ENCODE measurements around the gene OR4K14. TPM values are rescaled to one million over a fixed set of nuclear protein-coding genes. Genes with fewer than 3 reads are reported as not detected.

OR4K14 gene
- total RNA-seq, 1 experiment from 2014 or later, result not detected

DNA sequence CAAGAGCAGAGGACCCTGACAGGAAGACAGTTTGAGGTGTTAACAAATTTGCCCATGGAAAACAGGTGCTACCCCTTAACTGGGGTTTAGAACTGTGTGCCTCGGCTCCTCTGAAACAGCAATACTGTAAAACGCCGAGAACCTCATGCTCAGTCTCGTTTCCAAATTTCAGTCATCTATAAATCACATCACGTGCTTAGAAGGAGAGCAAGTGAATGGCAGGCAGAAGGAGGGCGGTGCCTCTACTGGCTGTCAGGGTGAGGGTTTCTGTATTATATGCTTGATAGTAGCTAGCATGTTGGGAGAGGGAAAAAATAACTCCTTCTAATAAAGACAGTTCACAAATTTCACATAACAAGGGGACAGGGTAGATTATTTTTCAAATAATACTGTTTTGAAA, 12.0 kb upstream of the OR4K14 start:
- H3K36me3 ChIP-seq (ENCODE audit: low read depth, low read length), result no peaks in the 10 kb centered on the region
- H4K20me1 ChIP-seq (ENCODE audit: low read length), result no peaks in the 10 kb centered on the region
- H3K27me3 ChIP-seq (ENCODE audit: low read length), result peaks cover 10% of the 10 kb centered on the region; the same call in 1 of the 2 replicates
- H3K27ac ChIP-seq (ENCODE audit: low read length), result no peak overlapping the region
- H3K9me2 ChIP-seq (replicated peaks; ENCODE audit: low read length), result no peaks in the 10 kb centered on the region
- H3K79me2 ChIP-seq (ENCODE audit: low read length), result no peaks in the 10 kb centered on the region
- TF ChIP-seq EZH2 (IDR thresholded peaks at IDR 0.05; ENCODE audit: low read length, unreplicated experiment) (no peak), EZH2phosphoT487 (IDR thresholded peaks at IDR 0.05; ENCODE audit: borderline replicate concordance, low read length) (no peak), CTCF (conservative IDR thresholded peaks at IDR 0.05; ENCODE audit: low read depth, low read length) (no peak)
- no peak overlapping the region for H3K9ac ChIP-seq (ENCODE audit: low read length)
- ATAC-seq (no peak), DNase-seq (no peak)
- H3F3A ChIP-seq (ENCODE audit: low read length, unreplicated experiment), result no peaks in the 10 kb centered on the region
- intact Hi-C loops (cut with micrococcal nuclease), result no loop called here
- no peak overlapping the region for H3K4me3 ChIP-seq (ENCODE audit: low read length)
- no peaks in the 10 kb centered on the region for H3K9me3 ChIP-seq (ENCODE audit: low read length)
- ChIA-PET CTCF (no interaction called here), POLR2A (ENCODE audit: unreplicated experiment) (no interaction called here)
- H2AFZ ChIP-seq (ENCODE audit: low read length), result no peak overlapping the region
- no TSS peak for BruUV-seq (replicated peaks)
- H3K4me1 ChIP-seq (ENCODE audit: insufficient read depth, low read length), result no peaks in the 10 kb centered on the region
- H3K4me2 ChIP-seq (ENCODE audit: low read length), result no peak overlapping the region

GRCh38 chr14:20008156-20008555, 11.0 kb downstream of the OR4K14 start:
- H3K79me2 ChIP-seq (ENCODE audit: low read length), result no peaks in the 10 kb centered on the region
- no TSS peak for BruUV-seq (replicated peaks)
- H3K27me3 ChIP-seq (ENCODE audit: low read length), result peaks cover 10% of the 10 kb centered on the region; the same call in 1 of the 2 replicates
- H3K9me2 ChIP-seq (replicated peaks; ENCODE audit: low read length), result no peaks in the 10 kb centered on the region
- CTCF ChIA-PET, result no interaction called here
- H4K20me1 ChIP-seq (ENCODE audit: low read length), result no peaks in the 10 kb centered on the region
- no peak for ATAC-seq
- H3K9ac ChIP-seq (ENCODE audit: low read length), result no peak overlapping the region
- POLR2A ChIA-PET (ENCODE audit: unreplicated experiment), result no interaction called here
- H3K9me3 ChIP-seq (ENCODE audit: low read length), result no peaks in the 10 kb centered on the region
- no peak overlapping the region for H2AFZ ChIP-seq (ENCODE audit: low read length)
- no peak for DNase-seq
- no peaks in the 10 kb centered on the region for H3K36me3 ChIP-seq (ENCODE audit: low read depth, low read length)
- H3K4me1 ChIP-seq (ENCODE audit: insufficient read depth, low read length), result no peaks in the 10 kb centered on the region
- no peak overlapping the region for H3K4me2 ChIP-seq (ENCODE audit: low read length)
- TF ChIP-seq EZH2 (IDR thresholded peaks at IDR 0.05; ENCODE audit: low read length, unreplicated experiment), result no peak
- no peak for TF ChIP-seq EZH2phosphoT487 (IDR thresholded peaks at IDR 0.05; ENCODE audit: borderline replicate concordance, low read length)
- no peak for TF ChIP-seq CTCF (conservative IDR thresholded peaks at IDR 0.05; ENCODE audit: low read depth, low read length)
- intact Hi-C loops (cut with micrococcal nuclease), result no loop called here
- H3K27ac ChIP-seq (ENCODE audit: low read length), result no peak overlapping the region
- no peaks in the 10 kb centered on the region for H3F3A ChIP-seq (ENCODE audit: low read length, unreplicated experiment)
- H3K4me3 ChIP-seq (ENCODE audit: low read length), result no peak overlapping the region

- no peak overlapping the region for H3K9ac ChIP-seq (ENCODE audit: low read length)
- no peak overlapping the region for H3K4me2 ChIP-seq (ENCODE audit: low read length)
- no peaks in the 10 kb centered on the region for H4K20me1 ChIP-seq (ENCODE audit: low read length)
- H3K4me1 ChIP-seq (ENCODE audit: insufficient read depth, low read length), result no peaks in the 10 kb centered on the region
- H3F3A ChIP-seq (ENCODE audit: low read length, unreplicated experiment), result no peaks in the 10 kb centered on the region
- no peak overlapping the region for H3K27ac ChIP-seq (ENCODE audit: low read length)
- H3K9me3 ChIP-seq (ENCODE audit: low read length), result no peaks in the 10 kb centered on the region
- ChIA-PET CTCF (no interaction called here), POLR2A (ENCODE audit: unreplicated experiment) (no interaction called here)
- DNase-seq (no peak), ATAC-seq (no peak)
- BruUV-seq (replicated peaks), result no TSS peak
- H3K9me2 ChIP-seq (replicated peaks; ENCODE audit: low read length), result no peaks in the 10 kb centered on the region
- H3K4me3 ChIP-seq (ENCODE audit: low read length), result no peak overlapping the region
- H3K79me2 ChIP-seq (ENCODE audit: low read length), result no peaks in the 10 kb centered on the region
- TF ChIP-seq EZH2 (IDR thresholded peaks at IDR 0.05; ENCODE audit: low read length, unreplicated experiment), result no peak
- no peak for TF ChIP-seq EZH2phosphoT487 (IDR thresholded peaks at IDR 0.05; ENCODE audit: borderline replicate concordance, low read length)
- TF ChIP-seq CTCF (conservative IDR thresholded peaks at IDR 0.05; ENCODE audit: low read depth, low read length), result no peak
- no peaks in the 10 kb centered on the region for H3K36me3 ChIP-seq (ENCODE audit: low read depth, low read length)
- no peak overlapping the region for H2AFZ ChIP-seq (ENCODE audit: low read length)
- intact Hi-C loops (cut with micrococcal nuclease), result no loop called here
- no peaks in the 10 kb centered on the region for H3K27me3 ChIP-seq (ENCODE audit: low read length)
These were observed 16.8 kb downstream of the OR4K14 start for GRCh38 chr14:20002319-20002718.
